ENCODE results near the gene TCN1. TPM values are rescaled to one million over a fixed set of nuclear protein-coding genes. Genes with fewer than 3 reads are reported as not detected.
A peak's percentile ranks its signal among the peaks of the same experiment; 100 is the strongest.

Gene TCN1
- total and polyA plus RNA-seq, 9 of the 15 experiments (the other 6 are each of a cell fraction or from before 2014, with no cell fraction given), result 0.63 to 25.9 (median 8.0) TPM

DNA sequence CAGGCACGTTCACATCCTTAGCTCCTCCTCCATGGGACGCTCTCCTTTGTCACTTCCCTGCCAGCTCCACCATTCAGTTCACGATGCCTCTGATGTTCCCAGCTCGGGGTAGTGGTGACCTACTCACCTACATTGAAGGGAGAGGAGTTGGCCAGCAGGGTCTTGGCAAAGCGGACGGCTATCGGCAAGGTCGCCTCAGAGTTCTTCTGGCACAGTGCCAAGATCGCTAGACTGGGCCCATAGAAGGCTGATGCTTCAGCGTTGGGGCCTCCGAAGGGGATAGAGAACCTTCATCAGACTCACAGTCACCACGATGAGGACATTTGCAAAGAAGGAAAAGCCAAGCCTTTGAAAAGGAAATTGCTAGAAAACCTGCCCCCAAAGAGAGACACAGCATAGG, 24.0 kb downstream of the TCN1 start:
- POLR2A ChIA-PET, result no interaction called here
- Histone ChIP-seq H3K9me1 (ENCODE audit: control insufficient read depth, insufficient read depth, low read length) (no peaks in the 10 kb centered on the region), H3K9ac (ENCODE audit: insufficient read depth in 1 of 2, low read depth in 2 of 2, low read length in 2 of 2) (peak overlapping the region; percentile 15 to 76; a peak in 2 of 4 replicates), H3K9me3 (replicated peaks; ENCODE audit: control insufficient read depth, insufficient read depth, low read depth, low read length) (no peaks in the 10 kb centered on the region), H3K27me3 (ENCODE audit: control insufficient read depth in 2 of 2, insufficient read depth in 2 of 2, low read length in 2 of 2) (no peaks in the 10 kb centered on the region), H3K4me1 (replicated peaks in 1 of 2; ENCODE audit: control insufficient read depth in 2 of 2, insufficient read depth in 2 of 2, low read length in 2 of 2) (peaks cover 4 to 38% of the 10 kb centered on the region in 2 experiments; a peak in 4 of 5 replicates), H3K4me2 (ENCODE audit: insufficient read depth, low read length) (peak overlapping the region; percentile 70), H3K36me3 (ENCODE audit: control insufficient read depth, insufficient read depth, low read length) (no peaks in the 10 kb centered on the region), H4K20me1 (replicated peaks; ENCODE audit: control insufficient read depth, insufficient read depth, low read length) (no peaks in the 10 kb centered on the region), H3K27ac (ENCODE audit: extremely low read depth, low read depth, low read length) (no peak overlapping the region), H3K79me2 (ENCODE audit: control insufficient read depth, insufficient read depth, low read length) (no peaks in the 10 kb centered on the region), H3K4me3 (no peak overlapping the region), H2AFZ (ENCODE audit: low read depth, low read length) (peak overlapping the region; percentile 69)
- intact Hi-C loops (cut with micrococcal nuclease) (no loop called here), in situ Hi-C loops (cut with MboI) (no loop called here)
- CTCF ChIA-PET (ENCODE audit: low intra/inter-chr PET ratio), result no interaction called here
- BruUV-seq (replicated peaks), result no TSS peak
- ATAC-seq (peak; percentile 47), DNase-seq (ENCODE audit: extremely low read depth in 1 of 4, low spot score in 3 of 4) (peak; percentile 44 to 64 (median 56)), FAIRE-seq (no peak)
- 15% methylated on average over 12 of the region's 12 CpGs for WGBS (ENCODE audit: insufficient coverage, low coverage, missing lambda C conversion rate)
- TF ChIP-seq ETV6 (IDR thresholded peaks at IDR 0.05; ENCODE audit: borderline replicate concordance in 1 of 2, low read depth in 2 of 2, low read length in 1 of 2) (no peak), ETV6 (CRISPR knock-in tag; IDR thresholded peaks at IDR 0.05; ENCODE audit: borderline replicate concordance) (no peak), JUND (IDR thresholded peaks at IDR 0.05; ENCODE audit: borderline replicate concordance, low read depth, low read length) (no peak), JUND (tag; IDR thresholded peaks at IDR 0.05; ENCODE audit: borderline replicate concordance, low read depth, low read length) (no peak), ARID1B (IDR thresholded peaks at IDR 0.05) (peak; percentile 35), CBX3 (IDR thresholded peaks at IDR 0.05; ENCODE audit: borderline replicate concordance in 1 of 2, low read length in 2 of 2) (no peak), EP400 (IDR thresholded peaks at IDR 0.05) (no peak), TBP (optimal IDR thresholded peaks at IDR 0.05; ENCODE audit: low read depth, low read length) (no peak), SMAD3 (CRISPR knock-in tag; conservative IDR thresholded peaks at IDR 0.05) (no peak), NR1H2 (CRISPR knock-in tag; IDR thresholded peaks at IDR 0.05) (no peak), RBM39 (optimal IDR thresholded peaks at IDR 0.05; ENCODE audit: low read depth, low read length) (no peak), NFIC (IDR thresholded peaks at IDR 0.05) (peak; percentile 100), FIP1L1 (IDR thresholded peaks at IDR 0.05; ENCODE audit: low read depth, low read length, poor library complexity, severe bottlenecking) (no peak), PTBP1 (IDR thresholded peaks at IDR 0.05; ENCODE audit: low read depth, low read length) (no peak), NELFE (IDR thresholded peaks at IDR 0.05; ENCODE audit: insufficient read depth, insufficient read length) (no peak), ASH1L (IDR thresholded peaks at IDR 0.05; ENCODE audit: borderline replicate concordance, low read depth, partially characterized antibody) (no peak)
- TF ChIP-seq, protein P1, sequence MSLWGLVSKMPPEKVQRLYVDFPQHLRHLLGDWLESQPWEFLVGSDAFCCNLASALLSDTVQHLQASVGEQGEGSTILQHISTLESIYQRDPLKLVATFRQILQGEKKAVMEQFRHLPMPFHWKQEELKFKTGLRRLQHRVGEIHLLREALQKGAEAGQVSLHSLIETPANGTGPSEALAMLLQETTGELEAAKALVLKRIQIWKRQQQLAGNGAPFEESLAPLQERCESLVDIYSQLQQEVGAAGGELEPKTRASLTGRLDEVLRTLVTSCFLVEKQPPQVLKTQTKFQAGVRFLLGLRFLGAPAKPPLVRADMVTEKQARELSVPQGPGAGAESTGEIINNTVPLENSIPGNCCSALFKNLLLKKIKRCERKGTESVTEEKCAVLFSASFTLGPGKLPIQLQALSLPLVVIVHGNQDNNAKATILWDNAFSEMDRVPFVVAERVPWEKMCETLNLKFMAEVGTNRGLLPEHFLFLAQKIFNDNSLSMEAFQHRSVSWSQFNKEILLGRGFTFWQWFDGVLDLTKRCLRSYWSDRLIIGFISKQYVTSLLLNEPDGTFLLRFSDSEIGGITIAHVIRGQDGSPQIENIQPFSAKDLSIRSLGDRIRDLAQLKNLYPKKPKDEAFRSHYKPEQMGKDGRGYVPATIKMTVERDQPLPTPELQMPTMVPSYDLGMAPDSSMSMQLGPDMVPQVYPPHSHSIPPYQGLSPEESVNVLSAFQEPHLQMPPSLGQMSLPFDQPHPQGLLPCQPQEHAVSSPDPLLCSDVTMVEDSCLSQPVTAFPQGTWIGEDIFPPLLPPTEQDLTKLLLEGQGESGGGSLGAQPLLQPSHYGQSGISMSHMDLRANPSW (CRISPR knock-in tag; IDR thresholded peaks at IDR 0.05), result no peak
- TF ChIP-seq, protein P2, sequence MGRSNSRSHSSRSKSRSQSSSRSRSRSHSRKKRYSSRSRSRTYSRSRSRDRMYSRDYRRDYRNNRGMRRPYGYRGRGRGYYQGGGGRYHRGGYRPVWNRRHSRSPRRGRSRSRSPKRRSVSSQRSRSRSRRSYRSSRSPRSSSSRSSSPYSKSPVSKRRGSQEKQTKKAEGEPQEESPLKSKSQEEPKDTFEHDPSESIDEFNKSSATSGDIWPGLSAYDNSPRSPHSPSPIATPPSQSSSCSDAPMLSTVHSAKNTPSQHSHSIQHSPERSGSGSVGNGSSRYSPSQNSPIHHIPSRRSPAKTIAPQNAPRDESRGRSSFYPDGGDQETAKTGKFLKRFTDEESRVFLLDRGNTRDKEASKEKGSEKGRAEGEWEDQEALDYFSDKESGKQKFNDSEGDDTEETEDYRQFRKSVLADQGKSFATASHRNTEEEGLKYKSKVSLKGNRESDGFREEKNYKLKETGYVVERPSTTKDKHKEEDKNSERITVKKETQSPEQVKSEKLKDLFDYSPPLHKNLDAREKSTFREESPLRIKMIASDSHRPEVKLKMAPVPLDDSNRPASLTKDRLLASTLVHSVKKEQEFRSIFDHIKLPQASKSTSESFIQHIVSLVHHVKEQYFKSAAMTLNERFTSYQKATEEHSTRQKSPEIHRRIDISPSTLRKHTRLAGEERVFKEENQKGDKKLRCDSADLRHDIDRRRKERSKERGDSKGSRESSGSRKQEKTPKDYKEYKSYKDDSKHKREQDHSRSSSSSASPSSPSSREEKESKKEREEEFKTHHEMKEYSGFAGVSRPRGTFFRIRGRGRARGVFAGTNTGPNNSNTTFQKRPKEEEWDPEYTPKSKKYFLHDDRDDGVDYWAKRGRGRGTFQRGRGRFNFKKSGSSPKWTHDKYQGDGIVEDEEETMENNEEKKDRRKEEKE (IDR thresholded peaks at IDR 0.05; ENCODE audit: borderline replicate concordance in 1 of 2, control insufficient read depth in 1 of 2, low read depth in 2 of 2, low read length in 1 of 2), result no peak

All from K562 (cell line).